Lower lobe of right lung (tissue), 2 donors: ENCODE data around the gene NRP1. TPM values are rescaled to one million over a fixed set of nuclear protein-coding genes. Genes with fewer than 3 reads are reported as not detected.

Experiments
- ATAC-seq, 2 donors: fragments of 200-7000 bp; cut with Tn5 transposase; one replicate each; pipeline ENCODE4 v1.9.1; 2020 to 2022; ENCODE audit warnings: mild to moderate bottlenecking in 2 of 2, moderate library complexity in 2 of 2
- DNase-seq: peaks from one replicate; pipeline ENCODE4 v3.0.0-alpha.2; 2020
- H3K27ac ChIP-seq: fragments of 200-600 bp; one replicate; pipeline ENCODE4 v1.8.0; 2022
- H3K27me3 ChIP-seq: fragments of 200-600 bp; one replicate; pipeline ENCODE4 v1.8.0; 2022; ENCODE audit warnings: low read depth
- H3K36me3 ChIP-seq: fragments of 200-600 bp; one replicate; pipeline ENCODE4 v1.8.0; 2022; ENCODE audit warnings: mild to moderate bottlenecking
- H3K4me1 ChIP-seq: fragments of 200-600 bp; one replicate; pipeline ENCODE4 v1.8.0; 2022
- H3K4me3 ChIP-seq: fragments of 200-600 bp; one replicate; pipeline ENCODE4 v1.8.0; 2022; ENCODE audit warnings: mild to moderate bottlenecking
- H3K9me3 ChIP-seq: fragments of 200-600 bp; one replicate; pipeline ENCODE4 v1.8.0; 2022
- intact Hi-C: fragments of 100-400 bp; cut with DNase I; formaldehyde crosslinking; loops from one replicate; pipeline ENCODE4 v1.11.0; 2022
- total RNA-seq: library from RNA; stranded (reverse); fragmentation: NEBNext Ultra II Directional; extraction: Animal tissue kit (Norgen Biotek cat#: 25700); gene quantifications from one replicate; pipeline ENCODE4 v1.2.1, GENCODE V29; 2021
- TF ChIP-seq, protein P1 (sequence below): fragments of 200-600 bp; IDR thresholded peaks from one replicate; pipeline ENCODE4 v1.8.0; 2022; ENCODE audit warnings: antibody characterized with exemption, mild to moderate bottlenecking
- donor health status: DM: no; HTN: yes; CAD: no; lungs with severe emphysema.

NRP1 gene
- total RNA-seq, 1 donor from 2014 or later, result 127 TPM

DNA sequence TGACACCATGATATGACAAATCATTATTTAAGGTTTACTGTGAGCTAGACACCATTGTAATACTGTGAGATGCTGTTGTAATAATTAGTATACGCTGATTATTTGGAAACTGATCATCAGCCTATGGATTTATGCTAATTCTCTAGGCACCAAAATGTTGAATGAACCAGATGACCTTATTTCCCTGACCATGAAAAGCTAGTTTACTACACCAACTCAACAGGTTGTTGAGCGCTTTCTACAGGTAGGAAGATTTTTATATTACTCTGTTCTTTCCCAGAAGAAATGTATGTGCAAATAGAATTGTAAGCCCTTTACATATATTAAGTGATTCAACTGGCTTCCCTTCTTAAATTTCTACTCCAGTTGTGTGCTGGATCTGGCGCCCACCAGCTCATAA, 6.2 kb downstream of the NRP1 start:
- no peak for DNase-seq
- ATAC-seq, result no peak
- H3K36me3 ChIP-seq, result peaks cover 20% of the 10 kb centered on the region
- TF ChIP-seq, protein P1, sequence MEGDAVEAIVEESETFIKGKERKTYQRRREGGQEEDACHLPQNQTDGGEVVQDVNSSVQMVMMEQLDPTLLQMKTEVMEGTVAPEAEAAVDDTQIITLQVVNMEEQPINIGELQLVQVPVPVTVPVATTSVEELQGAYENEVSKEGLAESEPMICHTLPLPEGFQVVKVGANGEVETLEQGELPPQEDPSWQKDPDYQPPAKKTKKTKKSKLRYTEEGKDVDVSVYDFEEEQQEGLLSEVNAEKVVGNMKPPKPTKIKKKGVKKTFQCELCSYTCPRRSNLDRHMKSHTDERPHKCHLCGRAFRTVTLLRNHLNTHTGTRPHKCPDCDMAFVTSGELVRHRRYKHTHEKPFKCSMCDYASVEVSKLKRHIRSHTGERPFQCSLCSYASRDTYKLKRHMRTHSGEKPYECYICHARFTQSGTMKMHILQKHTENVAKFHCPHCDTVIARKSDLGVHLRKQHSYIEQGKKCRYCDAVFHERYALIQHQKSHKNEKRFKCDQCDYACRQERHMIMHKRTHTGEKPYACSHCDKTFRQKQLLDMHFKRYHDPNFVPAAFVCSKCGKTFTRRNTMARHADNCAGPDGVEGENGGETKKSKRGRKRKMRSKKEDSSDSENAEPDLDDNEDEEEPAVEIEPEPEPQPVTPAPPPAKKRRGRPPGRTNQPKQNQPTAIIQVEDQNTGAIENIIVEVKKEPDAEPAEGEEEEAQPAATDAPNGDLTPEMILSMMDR, result no peak
- intact Hi-C loops, result no loop called here
- H3K27me3 ChIP-seq, result no peaks in the 10 kb centered on the region
- peaks cover 53% of the 10 kb centered on the region for H3K4me1 ChIP-seq
- no peaks in the 10 kb centered on the region for H3K9me3 ChIP-seq
- H3K4me3 ChIP-seq, result no peak overlapping the region
- no peak overlapping the region for H3K27ac ChIP-seq

DNA sequence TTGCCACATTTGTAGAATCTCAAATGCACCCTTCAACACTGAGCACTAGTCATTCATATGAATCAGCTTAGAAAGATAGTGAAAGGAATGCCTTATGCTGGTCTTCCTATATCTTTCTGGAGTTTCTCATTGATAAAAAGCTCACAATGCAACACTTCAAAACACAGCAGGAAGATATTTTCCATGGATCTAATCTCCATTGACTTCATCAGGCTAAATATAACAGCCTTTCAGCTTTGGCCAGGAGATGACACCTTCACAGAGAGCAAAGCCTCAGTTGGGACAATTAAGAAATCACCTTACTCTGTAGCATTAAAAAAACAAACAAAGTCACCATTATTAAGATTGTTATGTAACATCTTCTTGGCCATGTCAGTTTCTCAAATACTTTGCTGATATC, 6.7 kb downstream of the NRP1 start:
- DNase-seq (no peak), ATAC-seq (no peak)
- intact Hi-C loops, result no loop called here
- H3K4me1 ChIP-seq, result peaks cover 53% of the 10 kb centered on the region
- no peak overlapping the region for H3K4me3 ChIP-seq
- H3K36me3 ChIP-seq, result peaks cover 25% of the 10 kb centered on the region
- H3K27ac ChIP-seq, result no peak overlapping the region
- TF ChIP-seq, protein P1, result no peak
- H3K27me3 ChIP-seq, result no peaks in the 10 kb centered on the region
- no peaks in the 10 kb centered on the region for H3K9me3 ChIP-seq

DNA sequence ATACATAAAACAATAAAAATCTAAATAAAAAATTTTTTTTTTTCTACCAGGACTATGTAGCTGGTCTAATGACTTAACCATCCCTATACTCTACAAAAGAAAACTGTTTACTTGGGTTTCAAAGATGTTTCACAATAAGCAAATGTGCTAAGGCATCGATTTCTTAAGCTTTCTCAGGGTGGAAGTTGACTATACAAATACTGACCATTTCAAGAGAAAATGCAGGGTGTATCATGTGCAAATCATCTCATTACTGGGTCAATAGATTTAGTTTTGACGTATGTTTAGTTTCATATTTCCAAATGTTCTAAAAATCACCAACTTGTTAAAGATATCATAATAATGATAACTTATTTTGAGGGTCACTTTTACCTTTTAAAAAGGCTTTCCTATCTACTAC, 7.5 kb downstream of the NRP1 start:
- DNase-seq (no peak), ATAC-seq (no peak)
- H3K27ac ChIP-seq, result no peak overlapping the region
- no peaks in the 10 kb centered on the region for H3K27me3 ChIP-seq
- peaks cover 26% of the 10 kb centered on the region for H3K36me3 ChIP-seq
- peaks cover 56% of the 10 kb centered on the region for H3K4me1 ChIP-seq
- intact Hi-C loops, result no loop called here
- TF ChIP-seq, protein P1, result no peak
- no peak overlapping the region for H3K4me3 ChIP-seq
- no peaks in the 10 kb centered on the region for H3K9me3 ChIP-seq

DNA sequence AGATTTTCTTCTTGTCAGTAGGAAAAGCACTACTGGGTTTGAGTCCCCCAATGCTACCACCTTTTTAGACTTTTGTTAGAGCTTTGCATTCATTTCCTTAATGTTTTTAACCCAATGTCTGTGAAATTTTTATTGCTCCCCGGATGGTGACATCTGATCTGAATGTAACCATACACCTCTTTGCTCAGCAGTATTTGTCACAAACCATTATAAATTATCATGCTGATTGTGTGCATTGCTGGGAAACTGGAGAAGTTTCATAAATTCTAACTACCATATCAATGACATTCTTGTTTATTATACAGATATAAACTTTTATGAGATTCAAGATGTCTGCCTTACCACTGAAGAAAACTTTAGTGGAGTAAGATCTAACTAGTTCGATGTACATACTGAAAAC, 8.5 kb downstream of the NRP1 start:
- no peaks in the 10 kb centered on the region for H3K9me3 ChIP-seq
- intact Hi-C loops, result no loop called here
- no peak overlapping the region for H3K27ac ChIP-seq
- peaks cover 59% of the 10 kb centered on the region for H3K4me1 ChIP-seq
- DNase-seq (no peak), ATAC-seq (no peak)
- H3K27me3 ChIP-seq, result no peaks in the 10 kb centered on the region
- H3K36me3 ChIP-seq, result peaks cover 26% of the 10 kb centered on the region
- no peak overlapping the region for H3K4me3 ChIP-seq
- TF ChIP-seq, protein P1, result no peak

DNA sequence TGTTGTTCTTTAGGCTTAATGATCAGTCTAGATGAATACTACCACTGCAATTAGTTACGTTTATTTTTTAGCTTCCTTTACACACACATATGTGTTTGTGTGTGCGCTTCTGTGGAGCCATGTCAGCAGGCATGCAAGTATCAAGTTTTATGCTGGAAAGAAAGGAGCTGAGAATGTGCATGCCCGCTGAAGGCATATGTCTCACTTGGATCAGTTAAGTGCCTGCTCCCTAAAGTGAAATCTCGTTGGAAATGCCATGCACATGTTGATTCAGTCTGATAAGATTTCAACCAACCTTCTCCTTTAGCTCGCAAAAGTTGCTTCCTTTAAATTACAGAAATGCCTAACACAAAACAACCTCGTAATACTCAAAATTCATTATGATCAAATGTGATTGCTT, 10.7 kb downstream of the NRP1 start:
- ATAC-seq, result no peak
- intact Hi-C loops, result no loop called here

More for the DNA sequence above, 10.7 kb downstream of the NRP1 start:
- DNase-seq, result no peak
- Histone ChIP-seq H3K36me3 (peaks cover 11% of the 10 kb centered on the region), H3K27ac (no peak overlapping the region), H3K27me3 (no peaks in the 10 kb centered on the region), H3K4me1 (peaks cover 47% of the 10 kb centered on the region), H3K9me3 (no peaks in the 10 kb centered on the region), H3K4me3 (no peak overlapping the region)
- TF ChIP-seq, protein P1, result no peak
